CD1c-positive myeloid dendritic cell (primary cell): ENCODE results near the gene LTB4R2.
"Not testable (repeated sequence)": the region's sequence is repeated elsewhere in the genome, so short reads cannot be mapped to it uniquely, and the experiment has no call there.

ENCODE experiments used
- DNase-seq: peaks from one replicate; pipeline ENCODE4 v3.0.0-alpha.2; 2016; ENCODE audit errors: extremely low spot score

The LTB4R2 gene

DNA sequence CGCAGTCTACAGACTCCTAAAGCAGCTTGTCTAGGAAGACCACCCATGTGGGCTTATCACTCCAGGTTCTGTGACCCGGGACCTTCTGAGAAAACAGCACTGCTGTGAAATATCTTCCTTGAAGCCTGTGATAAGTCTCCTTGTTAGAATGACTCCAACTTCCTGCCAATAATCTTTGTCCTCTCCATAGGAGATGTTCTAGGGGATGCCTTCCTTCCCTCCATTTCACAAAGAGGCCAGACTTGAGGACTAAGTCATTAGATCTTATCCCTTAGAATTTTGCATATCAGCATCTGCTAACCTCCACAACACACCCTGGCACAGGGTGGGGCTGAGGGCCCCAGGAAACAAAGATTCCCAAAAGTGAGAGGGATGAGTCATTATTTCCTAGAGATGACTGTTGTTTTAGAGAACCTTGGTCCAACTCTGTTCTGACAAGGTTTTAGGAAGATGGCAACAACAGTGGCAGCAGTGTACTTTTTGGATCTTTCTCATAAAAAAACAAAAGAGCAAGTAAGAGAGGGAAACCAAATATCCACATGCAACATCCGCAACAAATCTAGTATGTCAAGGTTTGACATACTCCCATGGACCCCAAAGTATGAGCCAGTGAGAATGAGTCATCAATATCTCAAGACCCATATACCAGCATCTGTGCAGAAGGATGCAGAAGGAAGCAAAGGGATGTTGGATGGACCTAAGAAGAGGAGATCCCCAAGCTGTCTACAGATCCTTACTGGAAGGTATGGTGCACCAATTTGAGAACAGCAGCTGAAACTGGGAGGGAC is 7.4 kb downstream of the LTB4R2 start:
- DNase-seq, result peak; percentile 45

GRCh38 chr14:24321212-24321975 is 11.5 kb downstream of the LTB4R2 start:
- no peak for DNase-seq

- DNase-seq, result no peak
Measured at GRCh38 chr14:24322672-24323071, 12.7 kb downstream of the LTB4R2 start.

DNA sequence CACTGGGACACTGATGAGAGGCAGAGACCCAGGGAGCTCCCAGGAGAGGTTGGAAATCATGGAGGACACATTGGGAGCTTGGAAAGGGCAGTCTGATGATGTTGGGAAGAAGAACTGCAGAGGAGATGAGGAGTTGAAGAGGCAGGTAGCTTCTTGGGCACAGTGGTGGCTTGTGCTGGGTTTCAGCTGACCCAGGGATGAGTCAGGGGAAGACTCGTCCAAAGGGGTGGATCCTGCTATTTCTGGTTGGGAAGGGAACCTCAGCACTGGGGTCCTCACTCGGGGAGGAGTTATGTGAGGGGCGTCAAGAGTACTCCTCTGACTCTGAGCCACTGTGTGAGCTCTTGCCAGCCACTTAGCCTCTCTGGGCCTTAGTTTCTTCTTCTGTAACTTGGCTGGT is 13.4 kb downstream of the LTB4R2 start:
- DNase-seq, result no peak

DNA sequence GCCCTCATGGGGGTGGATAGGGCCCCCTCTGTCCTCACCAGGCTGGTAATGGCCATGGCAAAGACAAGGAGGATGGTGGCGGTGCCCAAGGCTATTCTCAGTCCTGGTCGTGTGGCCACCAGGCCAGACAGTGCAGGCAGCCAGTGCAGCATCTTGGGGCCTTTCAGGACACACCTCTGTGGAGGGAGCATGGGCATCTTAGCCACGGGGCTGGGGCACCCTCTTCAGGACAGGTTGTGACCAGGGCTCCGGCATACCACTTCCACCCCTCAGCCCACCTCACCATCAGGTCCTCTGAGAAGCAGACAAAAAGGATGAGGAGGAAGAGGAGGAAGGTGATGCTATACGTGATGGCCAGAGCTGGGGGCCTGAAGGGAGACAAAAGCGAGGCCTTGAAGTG is 14.1 kb downstream of the LTB4R2 start:
- DNase-seq, result no peak

DNA sequence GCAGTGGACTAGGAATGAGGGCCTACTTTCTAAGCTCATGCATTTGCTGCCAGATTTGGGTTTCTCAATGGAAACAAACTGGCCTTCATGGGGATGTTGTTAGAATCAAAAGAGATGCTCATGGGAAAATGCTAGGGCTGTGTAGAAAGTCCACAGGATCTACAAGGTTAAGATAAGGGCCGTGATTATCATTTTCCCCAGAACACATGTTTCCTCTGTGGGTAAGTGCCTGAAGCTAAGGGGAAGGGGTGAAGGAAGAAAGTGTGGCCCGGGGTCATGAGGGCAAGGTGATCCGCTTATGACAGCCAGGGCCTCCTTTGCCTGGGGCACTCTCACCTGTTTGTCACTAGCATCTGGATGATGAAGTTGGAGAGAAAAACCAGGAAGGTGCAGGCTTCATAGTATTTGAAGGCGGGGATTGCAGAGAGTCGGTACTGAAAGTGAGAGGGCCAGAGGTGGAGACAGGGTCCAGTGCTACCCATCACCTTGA is 15.1 kb downstream of the LTB4R2 start:
- no peak for DNase-seq

- no peak for DNase-seq
Measured at GRCh38 chr14:24325963-24326362, 16.0 kb downstream of the LTB4R2 start.

DNA sequence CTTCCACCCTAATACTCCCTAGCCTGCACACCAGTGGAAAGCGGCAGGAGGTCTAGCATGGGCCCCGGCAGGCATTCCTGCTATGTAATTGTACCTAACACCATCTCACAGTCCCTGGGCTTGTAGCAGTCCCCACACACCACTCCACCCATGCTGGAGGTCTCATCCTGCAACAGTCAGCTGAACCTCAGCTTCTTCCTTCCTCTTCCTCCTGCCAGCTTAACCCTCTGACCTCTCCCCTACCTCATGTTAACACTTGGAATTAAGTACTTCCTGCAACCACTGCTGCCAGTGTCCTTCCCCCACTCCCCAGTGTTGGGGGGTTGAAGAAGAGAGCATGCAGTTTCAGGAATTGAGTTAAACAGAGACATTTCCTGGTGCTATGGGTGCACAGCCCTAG is 17.4 kb downstream of the LTB4R2 start:
- DNase-seq, result peak; percentile 54

DNA sequence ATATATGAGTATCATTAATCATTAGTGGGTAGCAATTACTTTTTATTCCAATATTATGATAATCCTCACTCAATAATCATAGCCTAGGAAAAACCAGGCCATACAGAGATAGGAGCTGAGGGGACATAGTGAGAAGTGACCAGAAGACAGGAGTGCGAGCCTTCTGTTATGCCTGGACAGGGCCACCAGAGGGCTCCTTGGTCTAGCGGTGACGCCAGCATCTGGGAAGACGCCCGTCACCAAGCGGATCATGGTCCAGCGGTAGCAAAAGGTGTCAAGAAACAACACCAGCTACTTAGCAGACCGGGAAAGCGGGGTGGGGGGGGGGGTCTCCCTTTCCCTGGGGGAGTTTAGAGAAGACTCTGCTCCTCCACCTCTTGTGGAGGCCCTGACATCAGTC is 18.0 kb downstream of the LTB4R2 start:
- not testable (repeated sequence) for DNase-seq

DNA sequence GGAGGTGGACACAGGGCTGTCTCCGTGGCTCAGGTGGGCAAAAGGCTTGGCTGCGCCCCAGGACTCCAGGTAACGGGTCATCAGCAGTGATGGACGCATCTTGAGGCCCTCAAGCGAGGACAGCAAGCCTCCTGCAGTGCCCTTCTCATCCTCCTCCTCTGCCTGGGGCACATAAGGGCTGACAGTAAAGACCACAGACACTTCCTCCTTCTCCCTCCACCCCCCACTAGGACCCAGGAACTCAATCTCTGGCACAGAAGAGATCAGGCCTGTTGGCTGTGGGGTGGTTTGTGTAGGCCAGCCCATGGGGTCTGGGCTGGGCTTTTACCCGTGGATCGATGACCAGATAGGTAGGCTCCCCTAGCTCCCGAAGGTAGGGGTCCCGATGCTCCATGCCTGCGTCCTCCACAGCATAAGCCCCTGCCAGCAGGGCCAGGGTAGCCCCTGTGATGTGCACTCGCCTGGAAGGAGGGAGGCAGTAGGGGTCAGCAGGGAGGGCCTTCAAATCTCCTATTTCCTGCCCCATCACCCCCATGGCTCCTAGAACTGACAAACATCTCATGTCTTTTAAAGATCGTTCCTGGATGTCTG is 19.2 kb downstream of the LTB4R2 start:
- no peak for DNase-seq

DNA sequence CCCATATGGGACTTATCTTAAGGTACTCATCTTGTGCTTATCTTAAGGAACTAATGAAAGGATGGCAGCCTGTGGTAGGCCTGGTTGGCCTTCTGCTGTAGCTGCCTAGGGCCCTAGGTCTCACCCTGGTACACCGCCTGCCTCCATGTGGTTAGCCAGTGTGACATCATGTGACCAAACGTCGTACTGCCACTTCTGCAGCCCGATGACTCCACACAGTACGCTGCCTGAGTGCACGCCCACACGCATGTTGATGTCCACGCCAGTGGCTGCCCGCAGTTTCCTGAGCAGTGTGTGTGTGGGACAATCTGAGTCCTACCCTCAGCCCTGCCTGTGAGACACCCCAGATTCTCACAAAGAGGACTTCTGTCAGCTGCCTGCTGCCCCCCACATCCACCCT is 19.8 kb downstream of the LTB4R2 start:
- peak; percentile 95 for DNase-seq

- no peak for DNase-seq
Measured at GRCh38 chr14:24330973-24331674, 21.2 kb downstream of the LTB4R2 start.

DNA sequence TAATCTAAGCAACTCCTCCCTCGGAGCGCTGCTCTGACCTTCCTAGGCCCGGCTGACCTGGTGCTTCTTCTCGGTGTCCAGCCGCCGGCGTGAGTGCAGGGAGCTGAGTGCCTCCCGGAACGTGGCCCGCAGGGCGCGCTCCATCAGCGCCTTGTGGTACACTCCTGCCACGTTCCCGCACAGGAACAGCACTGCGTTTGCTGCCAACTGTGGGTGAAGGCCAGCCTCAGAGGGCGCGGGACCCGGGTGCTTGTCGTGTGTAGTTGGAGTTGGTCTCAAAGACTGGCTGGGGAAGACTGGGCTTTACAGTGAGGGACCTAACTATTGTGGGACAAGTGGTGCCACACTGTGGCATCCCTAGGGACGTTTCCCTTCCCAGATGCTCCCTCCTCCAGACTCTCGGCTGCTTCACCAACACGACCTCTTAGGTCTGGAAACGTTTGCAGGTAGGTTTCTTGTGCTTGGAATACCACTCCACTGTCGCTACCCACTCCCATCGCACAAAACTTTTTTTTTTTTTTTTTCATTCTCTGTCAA is 21.9 kb downstream of the LTB4R2 start:
- DNase-seq, result no peak

DNA sequence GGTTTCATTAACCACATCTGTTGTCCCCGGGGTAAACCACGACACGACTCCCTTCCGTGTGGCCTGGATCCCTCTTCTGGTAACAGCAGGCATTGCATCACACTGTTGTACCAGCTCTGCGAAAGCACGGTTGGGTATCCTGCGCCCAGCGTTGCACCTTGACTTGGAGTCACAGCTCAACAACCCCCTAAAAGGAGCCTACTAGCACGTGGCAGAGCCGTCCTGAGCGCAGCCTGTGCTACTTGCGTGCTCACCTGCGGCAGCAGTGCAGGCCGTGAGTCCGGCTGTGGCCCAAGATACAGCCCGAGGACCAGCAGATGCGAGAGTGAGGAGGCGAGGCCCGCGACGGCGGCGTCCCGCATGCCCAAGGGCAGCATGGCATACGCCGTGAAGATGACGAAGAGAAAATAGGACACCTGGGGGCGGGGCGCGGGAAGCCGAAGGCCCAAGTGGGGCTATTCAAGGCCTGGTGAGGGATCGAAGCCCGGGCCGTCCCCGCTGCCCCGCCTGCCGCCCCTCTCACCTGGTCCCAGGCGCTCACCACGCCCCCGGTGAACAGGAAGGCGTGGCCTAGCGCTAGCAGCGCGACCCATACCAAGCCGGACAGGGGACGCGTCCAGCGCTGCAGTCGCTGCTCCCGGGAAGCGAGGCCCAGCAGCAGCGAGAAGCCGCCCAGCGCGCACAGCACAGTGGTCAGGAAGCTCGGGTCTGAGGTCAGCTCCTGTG is 22.5 kb downstream of the LTB4R2 start:
- peak; percentile 82 for DNase-seq

- no peak for DNase-seq
Measured at GRCh38 chr14:24334431-24335291, 24.7 kb downstream of the LTB4R2 start, which contains the start of gene ADCY4. TSS of gene ADCY4 (minus strand) at chr14:24335071. CDS start at chr14:24334652, 419 bp downstream.

DNA sequence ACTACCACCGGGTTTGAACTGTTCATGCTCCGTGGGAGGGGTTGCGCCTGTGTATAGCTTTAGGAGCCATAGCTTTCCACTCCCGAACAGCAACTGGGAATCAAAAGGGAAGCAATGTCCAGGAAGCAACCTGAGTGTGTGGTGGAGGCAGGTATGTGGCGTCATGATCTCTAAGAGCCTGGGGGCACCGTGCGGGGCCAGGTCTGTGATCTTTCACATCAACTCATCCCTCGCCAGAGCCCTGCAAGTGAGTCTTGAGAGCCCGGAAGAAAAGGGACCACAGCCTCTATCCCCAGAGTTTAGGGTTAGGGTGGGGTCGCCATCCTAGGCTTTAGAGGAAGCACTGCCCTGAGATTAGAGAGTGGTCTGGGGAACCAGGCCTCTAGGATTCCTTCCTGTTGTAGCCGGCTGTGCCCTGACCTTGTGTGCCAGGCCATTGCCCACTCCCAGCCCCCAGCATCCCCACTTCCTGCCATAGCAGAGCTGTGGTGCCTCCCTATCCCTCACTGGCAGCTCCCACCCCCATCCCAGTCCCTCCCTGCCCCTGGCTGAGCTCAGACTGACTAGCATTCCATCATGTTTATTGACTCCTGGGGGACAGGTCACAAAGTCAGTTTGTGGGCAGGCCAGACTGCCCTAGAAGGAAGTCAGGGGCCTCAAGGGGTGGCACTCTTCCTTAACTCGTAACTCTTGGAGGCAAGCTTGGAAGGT is 25.7 kb downstream of the LTB4R2 start:
- no peak for DNase-seq

GRCh38 chr14:24337144-24337823 is 27.3 kb downstream of the LTB4R2 start:
- no peak for DNase-seq

DNA sequence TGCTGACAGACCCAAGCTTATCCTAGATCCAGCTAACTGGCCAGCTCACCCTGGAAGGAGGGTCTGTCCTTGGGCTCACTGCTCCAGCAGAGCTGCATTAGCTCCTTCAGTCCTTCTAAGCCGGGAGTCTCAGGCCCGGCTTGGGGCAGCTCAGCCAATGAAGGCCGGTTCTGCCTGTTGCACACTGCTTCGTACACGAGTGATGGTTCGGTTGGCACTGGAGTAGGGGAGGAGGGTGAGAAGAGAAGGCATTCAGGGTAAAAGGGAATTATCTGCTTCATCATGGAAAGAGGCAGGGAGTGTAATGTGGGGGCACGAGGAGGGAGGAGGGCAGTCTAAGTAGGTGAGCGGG is 27.9 kb downstream of the LTB4R2 start:
- no peak for DNase-seq

- DNase-seq, result no peak
Measured at GRCh38 chr14:24338843-24339242, 28.9 kb downstream of the LTB4R2 start.
